GM21529 (cell line): ENCODE data around the gene SCYL1.

Experiments
- ATAC-seq: cut with Tn5 transposase; IDR thresholded peaks from one replicate; pipeline ENCODE4 v1.9.1; 2021; ENCODE audit not compliant: unreplicated experiment

Gene SCYL1

GRCh38 chr11:65579291-65579690 is 54.4 kb downstream of the SCYL1 start:
- no peak for ATAC-seq

- no peak for ATAC-seq
These were observed 55.3 kb downstream of the SCYL1 start for GRCh38 chr11:65580031-65580692.

GRCh38 chr11:65580756-65581155 is 55.9 kb downstream of the SCYL1 start:
- no peak for ATAC-seq

GRCh38 chr11:65581928-65582327 is 57.0 kb downstream of the SCYL1 start:
- no peak for ATAC-seq

GRCh38 chr11:65583589-65583988 is 58.7 kb downstream of the SCYL1 start:
- no peak for ATAC-seq

GRCh38 chr11:65584106-65584505 is 59.2 kb downstream of the SCYL1 start:
- ATAC-seq = no peak

- no peak for ATAC-seq
These were observed 59.9 kb downstream of the SCYL1 start for GRCh38 chr11:65584723-65585171.

GRCh38 chr11:65585396-65586246 is 60.7 kb downstream of the SCYL1 start:
- no peak for ATAC-seq

- ATAC-seq = no peak
These were observed 61.4 kb downstream of the SCYL1 start for GRCh38 chr11:65586247-65586630.

- ATAC-seq = no peak
These were observed 61.8 kb downstream of the SCYL1 start for GRCh38 chr11:65586676-65587075.
